ENCODE measurements around the gene INO80D. TPM values are rescaled to one million over a fixed set of nuclear protein-coding genes. Genes with fewer than 3 reads are reported as not detected.

Gene INO80D
- total RNA-seq, 1 donor from 2014 or later: 21.0 TPM

DNA sequence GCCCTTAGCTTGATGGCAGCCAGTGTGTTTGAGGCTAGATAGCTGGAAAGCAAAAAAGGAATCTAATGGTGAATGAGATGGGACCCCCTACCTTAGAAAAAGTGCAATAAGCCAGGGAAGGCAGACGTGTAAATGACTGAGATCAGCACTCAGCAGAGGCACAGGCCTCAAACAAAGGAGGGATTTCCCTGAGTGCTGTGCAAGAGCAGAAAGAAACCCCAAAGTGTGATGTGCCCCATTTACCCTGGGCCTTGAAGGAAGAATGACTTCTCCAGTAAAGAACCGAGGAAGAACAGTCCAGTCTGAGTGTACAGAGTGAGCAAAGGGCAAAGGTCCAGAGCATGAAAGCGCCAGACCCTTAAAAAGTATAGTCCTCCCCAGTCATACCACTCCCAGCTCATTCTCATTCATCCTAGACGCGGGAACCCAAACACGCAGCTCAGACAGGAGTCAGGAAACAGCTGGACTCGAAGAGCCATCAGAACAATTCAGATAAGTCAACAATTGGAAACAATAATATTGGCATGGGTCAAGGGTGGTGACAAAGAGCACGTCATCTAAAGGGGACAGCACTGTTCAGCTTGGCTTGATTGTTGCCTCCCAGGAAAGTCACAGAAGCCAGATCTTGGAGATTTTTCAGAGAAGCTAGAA, 121.7 kb downstream of the INO80D start:
- TF ChIP-seq, protein P1, sequence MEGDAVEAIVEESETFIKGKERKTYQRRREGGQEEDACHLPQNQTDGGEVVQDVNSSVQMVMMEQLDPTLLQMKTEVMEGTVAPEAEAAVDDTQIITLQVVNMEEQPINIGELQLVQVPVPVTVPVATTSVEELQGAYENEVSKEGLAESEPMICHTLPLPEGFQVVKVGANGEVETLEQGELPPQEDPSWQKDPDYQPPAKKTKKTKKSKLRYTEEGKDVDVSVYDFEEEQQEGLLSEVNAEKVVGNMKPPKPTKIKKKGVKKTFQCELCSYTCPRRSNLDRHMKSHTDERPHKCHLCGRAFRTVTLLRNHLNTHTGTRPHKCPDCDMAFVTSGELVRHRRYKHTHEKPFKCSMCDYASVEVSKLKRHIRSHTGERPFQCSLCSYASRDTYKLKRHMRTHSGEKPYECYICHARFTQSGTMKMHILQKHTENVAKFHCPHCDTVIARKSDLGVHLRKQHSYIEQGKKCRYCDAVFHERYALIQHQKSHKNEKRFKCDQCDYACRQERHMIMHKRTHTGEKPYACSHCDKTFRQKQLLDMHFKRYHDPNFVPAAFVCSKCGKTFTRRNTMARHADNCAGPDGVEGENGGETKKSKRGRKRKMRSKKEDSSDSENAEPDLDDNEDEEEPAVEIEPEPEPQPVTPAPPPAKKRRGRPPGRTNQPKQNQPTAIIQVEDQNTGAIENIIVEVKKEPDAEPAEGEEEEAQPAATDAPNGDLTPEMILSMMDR (IDR thresholded peaks at IDR 0.05; ENCODE audit: unreplicated experiment): no peak
- Mint-ChIP-seq H3K4me1 (ENCODE audit: unreplicated experiment) (peaks cover 40% of the 10 kb centered on the region), H3K27ac (ENCODE audit: unreplicated experiment) (peak overlapping the region; percentile 91), H3K4me3 (ENCODE audit: unreplicated experiment) (no peak overlapping the region), H3K36me3 (ENCODE audit: low read depth, unreplicated experiment) (no peaks in the 10 kb centered on the region), H3K9me3 (ENCODE audit: unreplicated experiment) (no peaks in the 10 kb centered on the region), H3K27me3 (ENCODE audit: unreplicated experiment) (no peaks in the 10 kb centered on the region)
- peak; percentile 53 for DNase-seq (ENCODE audit: low spot score)

GRCh38 chr2:205959521-205959920, 126.5 kb downstream of the INO80D start:
- TF ChIP-seq, protein P1 (IDR thresholded peaks at IDR 0.05; ENCODE audit: unreplicated experiment): no peak
- Mint-ChIP-seq H3K4me1 (ENCODE audit: unreplicated experiment) (peaks cover 20% of the 10 kb centered on the region), H3K4me3 (ENCODE audit: unreplicated experiment) (no peak overlapping the region), H3K9me3 (ENCODE audit: unreplicated experiment) (no peaks in the 10 kb centered on the region), H3K27ac (ENCODE audit: unreplicated experiment) (no peak overlapping the region), H3K27me3 (ENCODE audit: unreplicated experiment) (no peaks in the 10 kb centered on the region), H3K36me3 (ENCODE audit: low read depth, unreplicated experiment) (no peaks in the 10 kb centered on the region)
- DNase-seq (ENCODE audit: low spot score): no peak

DNA sequence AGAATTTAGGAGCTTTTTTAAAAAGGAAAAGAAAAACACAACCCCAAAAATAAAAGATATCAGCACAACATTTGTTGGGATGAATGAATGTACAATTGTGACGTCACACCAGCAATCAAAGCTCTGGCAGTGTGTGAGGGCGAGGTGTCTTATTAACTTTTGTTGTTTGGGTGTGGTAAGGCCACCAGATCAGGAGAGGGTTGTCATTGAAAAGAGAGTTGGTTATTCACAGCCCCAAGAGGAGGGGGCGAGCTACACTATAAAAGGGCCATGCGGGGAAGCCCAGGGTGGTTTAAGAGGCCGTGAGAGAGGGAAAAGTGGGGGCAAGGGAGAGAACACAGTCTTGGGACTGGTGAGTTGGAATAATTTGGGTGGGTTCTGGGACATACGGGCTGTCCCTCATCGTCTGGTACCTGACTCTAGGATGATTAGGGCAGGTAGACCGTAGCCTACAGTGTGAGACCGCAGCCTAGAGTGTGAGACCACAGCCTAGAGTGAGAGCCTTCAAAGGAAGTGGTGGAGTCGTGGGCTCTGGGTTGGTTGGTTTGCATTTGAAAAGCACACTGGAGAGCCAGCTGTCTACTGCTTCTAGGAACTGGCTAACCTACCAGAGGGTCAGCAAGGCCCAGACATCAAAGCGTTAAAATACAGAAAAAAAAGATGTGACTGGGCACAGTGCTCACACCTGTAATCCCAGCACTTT, 128.4 kb downstream of the INO80D start:
- H3K4me1 Mint-ChIP-seq (ENCODE audit: unreplicated experiment): peaks cover 8% of the 10 kb centered on the region
- no peak overlapping the region for H3K27ac Mint-ChIP-seq (ENCODE audit: unreplicated experiment)
- H3K4me3 Mint-ChIP-seq (ENCODE audit: unreplicated experiment): no peak overlapping the region
- no peak for DNase-seq (ENCODE audit: low spot score)
- H3K36me3 Mint-ChIP-seq (ENCODE audit: low read depth, unreplicated experiment): no peaks in the 10 kb centered on the region
- TF ChIP-seq, protein P1 (IDR thresholded peaks at IDR 0.05; ENCODE audit: unreplicated experiment): no peak
- no peaks in the 10 kb centered on the region for H3K27me3 Mint-ChIP-seq (ENCODE audit: unreplicated experiment)
- H3K9me3 Mint-ChIP-seq (ENCODE audit: unreplicated experiment): no peaks in the 10 kb centered on the region

DNA sequence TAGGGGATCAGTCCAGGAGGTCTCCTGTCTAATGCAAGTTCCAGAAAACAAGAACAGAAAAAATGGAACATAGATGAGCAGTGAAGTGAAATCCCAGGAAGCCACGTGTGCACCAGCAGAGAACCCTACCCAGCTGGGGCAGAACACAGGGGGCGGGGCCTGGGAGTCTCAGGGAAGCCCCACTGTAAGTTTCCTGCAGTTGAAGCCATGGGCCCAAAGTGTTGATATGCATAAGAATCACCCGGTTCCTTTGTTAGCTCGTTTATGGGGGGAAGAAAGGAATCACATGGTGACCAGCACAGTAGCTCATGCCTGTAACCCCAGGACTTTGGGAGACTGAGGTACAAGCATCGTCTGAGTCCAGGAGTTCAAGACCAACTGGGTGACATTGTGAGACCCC, 131.3 kb downstream of the INO80D start:
- H3K9me3 Mint-ChIP-seq (ENCODE audit: unreplicated experiment): no peaks in the 10 kb centered on the region
- TF ChIP-seq, protein P1 (IDR thresholded peaks at IDR 0.05; ENCODE audit: unreplicated experiment): no peak
- no peak for DNase-seq (ENCODE audit: low spot score)
- H3K4me3 Mint-ChIP-seq (ENCODE audit: unreplicated experiment): no peak overlapping the region
- H3K27me3 Mint-ChIP-seq (ENCODE audit: unreplicated experiment): no peaks in the 10 kb centered on the region
- no peaks in the 10 kb centered on the region for H3K36me3 Mint-ChIP-seq (ENCODE audit: low read depth, unreplicated experiment)
- H3K4me1 Mint-ChIP-seq (ENCODE audit: unreplicated experiment): peaks cover 2% of the 10 kb centered on the region
- H3K27ac Mint-ChIP-seq (ENCODE audit: unreplicated experiment): no peak overlapping the region

GRCh38 chr2:205952282-205952681, 133.7 kb downstream of the INO80D start:
- DNase-seq (ENCODE audit: low spot score): no peak

More at GRCh38 chr2:205952282-205952681, 133.7 kb downstream of the INO80D start:
- peaks cover 10% of the 10 kb centered on the region for H3K4me1 Mint-ChIP-seq (ENCODE audit: unreplicated experiment)
- no peaks in the 10 kb centered on the region for H3K27me3 Mint-ChIP-seq (ENCODE audit: unreplicated experiment)
- no peaks in the 10 kb centered on the region for H3K36me3 Mint-ChIP-seq (ENCODE audit: low read depth, unreplicated experiment)
- H3K4me3 Mint-ChIP-seq (ENCODE audit: unreplicated experiment): no peak overlapping the region
- TF ChIP-seq, protein P1 (IDR thresholded peaks at IDR 0.05; ENCODE audit: unreplicated experiment): no peak
- no peaks in the 10 kb centered on the region for H3K9me3 Mint-ChIP-seq (ENCODE audit: unreplicated experiment)
- no peak overlapping the region for H3K27ac Mint-ChIP-seq (ENCODE audit: unreplicated experiment)

Data from endothelial cell (in vitro differentiated cells).